DMS53 (cell line): ENCODE measurements around the gene DYRK3.
"Not testable (repeated sequence)": the region's sequence is repeated elsewhere in the genome, so short reads cannot be mapped to it uniquely, and the experiment has no call there.

ENCODE experiments used
- DNase-seq: peaks from one replicate; lab custom pipeline; 2025; lab: John Stamatoyannopoulos, UW

The DYRK3 gene

GRCh38 chr1:206635080-206635977, at the start of gene DYRK3:
DYRK3 (plus strand) TSS chr1:206635536; CDS start chr1:206635704, 168 bp downstream.
- DNase-seq: peak; percentile 99

GRCh38 chr1:206586501-206587445, 48.6 kb upstream of the DYRK3 start:
- no peak for DNase-seq

DNA sequence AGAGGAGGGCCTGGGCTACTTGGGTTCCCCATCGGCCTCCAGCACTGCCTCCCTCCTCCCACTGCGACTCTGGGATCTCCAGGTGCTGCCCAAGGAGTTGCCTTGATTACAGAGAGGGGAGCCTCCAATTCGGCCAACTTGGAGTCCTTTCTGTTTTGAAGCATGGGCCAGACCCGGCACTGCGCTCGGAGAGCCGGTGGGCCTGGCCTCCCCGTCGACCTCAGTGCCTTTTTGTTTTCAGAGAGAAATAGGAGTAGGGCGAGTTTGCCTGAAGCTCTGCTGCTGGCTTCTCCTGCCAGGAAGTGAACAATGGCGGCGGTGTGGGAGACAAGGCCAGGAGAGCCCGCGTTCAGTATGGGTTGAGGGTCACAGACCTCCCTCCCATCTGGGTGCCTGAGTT, 47.4 kb upstream of the DYRK3 start:
- DNase-seq: no peak

GRCh38 chr1:206588492-206588891, 46.8 kb upstream of the DYRK3 start:
- DNase-seq: no peak

GRCh38 chr1:206589206-206589605, 46.1 kb upstream of the DYRK3 start:
- no peak for DNase-seq

- DNase-seq: peak; percentile 52
Observed at GRCh38 chr1:206590025-206590758, 45.1 kb upstream of the DYRK3 start.

DNA sequence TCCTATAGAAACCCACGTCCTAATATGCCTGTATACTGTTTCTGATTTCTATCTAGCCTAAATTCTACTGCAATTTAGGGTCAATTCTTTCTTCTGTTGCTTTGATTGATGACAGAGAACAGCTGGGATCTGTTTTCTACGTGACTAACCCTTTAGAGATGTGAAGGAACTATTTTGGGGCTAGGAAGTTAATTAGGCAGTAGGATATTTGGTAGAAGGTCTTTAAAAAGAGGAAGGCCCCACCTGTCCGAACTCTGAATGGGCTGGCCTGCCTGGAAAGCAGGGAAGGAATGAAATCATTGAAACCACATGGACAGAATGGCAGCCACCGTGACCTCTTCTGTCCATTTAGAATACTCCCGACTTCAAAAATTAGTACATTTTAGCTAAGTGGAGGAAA, 44.1 kb upstream of the DYRK3 start:
- DNase-seq: no peak

- DNase-seq: no peak
Observed at GRCh38 chr1:206591696-206592095, 43.6 kb upstream of the DYRK3 start.

- DNase-seq: no peak
Observed at GRCh38 chr1:206593351-206593925, 41.9 kb upstream of the DYRK3 start.

GRCh38 chr1:206595581-206596318, 39.6 kb upstream of the DYRK3 start:
- DNase-seq: no peak

DNA sequence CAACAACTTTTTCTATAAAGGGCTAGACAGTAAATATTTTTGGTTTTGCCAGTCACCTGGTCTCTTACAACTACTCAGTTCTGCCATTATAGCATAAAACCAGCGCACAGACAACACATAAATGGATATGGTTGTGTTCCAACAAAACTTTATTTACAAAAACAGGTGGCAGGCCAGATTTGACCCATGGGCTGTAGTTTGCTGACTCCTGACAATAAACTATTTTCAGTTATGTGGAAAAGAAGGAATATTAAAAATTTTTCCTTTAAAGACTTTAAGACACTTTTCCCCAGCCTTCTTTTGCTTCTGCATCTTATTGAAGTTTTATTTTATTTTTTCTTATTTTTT, 39.0 kb upstream of the DYRK3 start:
- no peak for DNase-seq

GRCh38 chr1:206600527-206600926, 34.8 kb upstream of the DYRK3 start:
- DNase-seq: no peak

DNA sequence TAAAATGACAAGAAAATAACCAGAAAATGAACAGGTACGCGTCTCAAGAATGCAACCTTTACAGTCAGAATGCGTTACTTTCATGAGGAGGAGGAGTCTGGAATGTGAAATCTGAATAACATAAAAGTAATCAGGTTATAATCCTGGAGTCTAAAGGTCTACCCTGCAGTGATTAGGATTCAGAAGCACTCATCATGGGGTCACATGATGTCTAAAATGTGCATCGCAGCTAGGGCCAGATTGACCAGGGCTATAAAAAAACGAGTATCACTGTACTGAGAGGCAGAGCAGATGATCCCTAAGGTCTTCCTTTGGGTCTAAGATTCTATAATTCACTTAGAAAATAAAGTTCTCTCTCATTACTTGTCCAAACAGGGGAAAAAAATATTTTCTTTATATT, 30.5 kb upstream of the DYRK3 start:
- no peak for DNase-seq

- DNase-seq: peak; percentile 80
Observed at GRCh38 chr1:206606867-206607266, 28.5 kb upstream of the DYRK3 start.

GRCh38 chr1:206608108-206608698, 27.1 kb upstream of the DYRK3 start:
- DNase-seq: peak; percentile 74

DNA sequence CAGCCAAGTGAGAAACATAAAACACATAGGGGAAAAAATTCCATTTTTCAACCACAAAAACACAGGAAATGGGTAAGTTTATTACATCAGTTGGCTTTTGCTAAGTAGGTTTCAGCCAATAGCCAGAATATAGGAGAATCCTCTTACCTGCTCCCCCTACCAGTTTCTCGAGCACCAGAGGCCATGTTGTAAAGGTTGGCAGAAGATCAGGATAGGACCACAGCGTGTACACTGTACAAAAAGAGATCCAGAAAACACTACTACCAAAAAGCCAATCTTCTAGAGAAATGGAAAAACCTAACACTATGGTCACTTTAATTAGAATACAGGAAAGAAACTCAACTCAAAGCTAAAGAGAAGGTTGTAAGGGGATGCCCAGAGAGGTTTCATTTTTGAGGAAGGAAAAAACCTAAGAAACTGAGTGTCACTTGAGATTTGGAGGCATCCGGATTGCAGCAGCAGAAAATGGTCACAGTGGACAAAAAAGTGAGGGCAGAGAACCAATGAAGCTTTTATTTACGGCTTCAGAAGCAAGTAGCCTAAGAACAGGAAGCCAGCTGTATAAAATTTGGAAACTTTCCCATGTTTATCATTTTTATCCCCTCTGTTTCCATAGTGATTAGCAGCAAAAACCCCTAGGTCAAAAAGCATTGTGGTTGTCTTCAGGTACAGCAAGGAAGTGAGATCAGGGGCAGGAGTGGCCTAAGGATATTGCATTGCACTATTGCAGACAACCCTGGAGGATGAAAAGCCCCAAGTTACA, 25.9 kb upstream of the DYRK3 start:
- no peak for DNase-seq

GRCh38 chr1:206612129-206612876, 23.0 kb upstream of the DYRK3 start, which contains the start of gene EIF2D:
EIF2D (minus strand) TSS chr1:206612465; CDS start chr1:206612342, 123 bp downstream.
- DNase-seq: peak; percentile 98

- not testable (repeated sequence) for DNase-seq
Observed at GRCh38 chr1:206626396-206626795, 8.9 kb upstream of the DYRK3 start.

- DNase-seq: no peak
Observed at GRCh38 chr1:206628916-206629315, 6.4 kb upstream of the DYRK3 start.
